Testis (tissue), 2 donors: ENCODE results near the gene HMCN1.

ENCODE experiments used
- CTCF ChIP-seq, 3 experiments: fragments of 450-650 bp in 2 of 3; fragments of 200-600 bp in 1 of 3; sonication (generic) in 1 of 3; IDR thresholded peaks; one replicate each; pipeline ENCODE4 v1.5.1; 2016 to 2019; ENCODE audit warnings: antibody characterized with exemption in 3 of 3, mild to moderate bottlenecking in 2 of 3, moderate library complexity in 1 of 3
- POLR2A ChIP-seq: fragments of 450-650 bp; IDR thresholded peaks from one replicate; pipeline ENCODE4 v1.6.1; 2017; ENCODE audit warnings: antibody characterized with exemption, mild to moderate bottlenecking, moderate library complexity

- TF ChIP-seq CTCF (IDR thresholded peaks at IDR 0.05) (no peak), POLR2A (no peak)
Measured at GRCh38 chr1:185824106-185824505, 89.9 kb downstream of the HMCN1 start.
